ENCODE results near the gene BLM. TPM values are rescaled to one million over a fixed set of nuclear protein-coding genes. Genes with fewer than 3 reads are reported as not detected.

Gene BLM
- total and polyA plus RNA-seq, 7 donors: 0.27 to 15.6 (median 1.7) TPM

DNA sequence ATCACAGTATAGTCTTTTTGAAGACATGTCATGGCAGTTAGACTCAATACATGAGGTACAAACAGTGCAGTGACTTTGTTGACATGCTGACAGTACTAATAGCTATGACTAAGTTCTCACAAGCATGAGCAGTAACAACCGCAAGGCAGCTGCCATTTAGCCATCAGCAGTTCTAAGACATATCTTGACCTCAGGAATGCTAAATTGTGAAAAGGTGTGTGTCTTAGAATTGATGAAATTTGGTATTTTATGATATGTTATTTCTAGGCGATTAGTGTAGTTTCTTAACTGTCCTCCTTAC lies 90.6 kb downstream of the BLM start:
- Histone ChIP-seq H3K4me1 (no peaks in the 10 kb centered on the region), H3K36me3 (ENCODE audit: insufficient read depth in 1 of 2, low read depth in 1 of 2) (no peaks in the 10 kb centered on the region), H3K27ac (no peak overlapping the region), H3K9me3 (no peaks in the 10 kb centered on the region), H3K27me3 (ENCODE audit: insufficient read depth in 3 of 3, low read length in 2 of 3) (no peaks in the 10 kb centered on the region), H3K4me3 (no peak overlapping the region)
- intact Hi-C loops (cut with DNase I): no loop called here
- TF ChIP-seq, protein P1, sequence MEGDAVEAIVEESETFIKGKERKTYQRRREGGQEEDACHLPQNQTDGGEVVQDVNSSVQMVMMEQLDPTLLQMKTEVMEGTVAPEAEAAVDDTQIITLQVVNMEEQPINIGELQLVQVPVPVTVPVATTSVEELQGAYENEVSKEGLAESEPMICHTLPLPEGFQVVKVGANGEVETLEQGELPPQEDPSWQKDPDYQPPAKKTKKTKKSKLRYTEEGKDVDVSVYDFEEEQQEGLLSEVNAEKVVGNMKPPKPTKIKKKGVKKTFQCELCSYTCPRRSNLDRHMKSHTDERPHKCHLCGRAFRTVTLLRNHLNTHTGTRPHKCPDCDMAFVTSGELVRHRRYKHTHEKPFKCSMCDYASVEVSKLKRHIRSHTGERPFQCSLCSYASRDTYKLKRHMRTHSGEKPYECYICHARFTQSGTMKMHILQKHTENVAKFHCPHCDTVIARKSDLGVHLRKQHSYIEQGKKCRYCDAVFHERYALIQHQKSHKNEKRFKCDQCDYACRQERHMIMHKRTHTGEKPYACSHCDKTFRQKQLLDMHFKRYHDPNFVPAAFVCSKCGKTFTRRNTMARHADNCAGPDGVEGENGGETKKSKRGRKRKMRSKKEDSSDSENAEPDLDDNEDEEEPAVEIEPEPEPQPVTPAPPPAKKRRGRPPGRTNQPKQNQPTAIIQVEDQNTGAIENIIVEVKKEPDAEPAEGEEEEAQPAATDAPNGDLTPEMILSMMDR (IDR thresholded peaks at IDR 0.05): no peak
- 92 to 99% (median 97%) methylated on average over 2 of the region's 2 CpGs for WGBS, 3 donors
- ATAC-seq (no peak), DNase-seq (no peak)

- intact Hi-C loops (cut with DNase I): no loop called here
- TF ChIP-seq, protein P1 (IDR thresholded peaks at IDR 0.05): no peak
These were observed 91.5 kb downstream of the BLM start for GRCh38 chr15:90808517-90809235.

GRCh38 chr15:90809536-90809935 lies 92.4 kb downstream of the BLM start:
- intact Hi-C loops (cut with DNase I): no loop called here
- Histone ChIP-seq H3K4me3 (no peak overlapping the region), H3K9me3 (no peaks in the 10 kb centered on the region), H3K27me3 (ENCODE audit: insufficient read depth in 3 of 3, low read length in 2 of 3) (no peaks in the 10 kb centered on the region), H3K36me3 (ENCODE audit: insufficient read depth in 1 of 2, low read depth in 1 of 2) (no peaks in the 10 kb centered on the region), H3K27ac (no peak overlapping the region), H3K4me1 (no peaks in the 10 kb centered on the region)
- TF ChIP-seq, protein P1 (IDR thresholded peaks at IDR 0.05): no peak
- DNase-seq: no peak
- no peak for ATAC-seq
- WGBS, 3 donors: 95 to 99% (median 96%) methylated on average over 4 of the region's 4 CpGs

More at GRCh38 chr15:90808517-90809235, 91.5 kb downstream of the BLM start:
- H3K9me3 ChIP-seq: no peaks in the 10 kb centered on the region
- H3K36me3 ChIP-seq (ENCODE audit: insufficient read depth in 1 of 2, low read depth in 1 of 2): no peaks in the 10 kb centered on the region
- H3K4me3 ChIP-seq: no peak overlapping the region
- ATAC-seq: peak in 2 of 4 donors; percentile 11 to 30
- 82 to 86% (median 84%) methylated on average over 8 of the region's 8 CpGs for WGBS, 3 donors
- no peaks in the 10 kb centered on the region for H3K27me3 ChIP-seq (ENCODE audit: insufficient read depth in 3 of 3, low read length in 2 of 3)
- no peak overlapping the region for H3K27ac ChIP-seq
- H3K4me1 ChIP-seq: no peaks in the 10 kb centered on the region
- DNase-seq: no peak

DNA sequence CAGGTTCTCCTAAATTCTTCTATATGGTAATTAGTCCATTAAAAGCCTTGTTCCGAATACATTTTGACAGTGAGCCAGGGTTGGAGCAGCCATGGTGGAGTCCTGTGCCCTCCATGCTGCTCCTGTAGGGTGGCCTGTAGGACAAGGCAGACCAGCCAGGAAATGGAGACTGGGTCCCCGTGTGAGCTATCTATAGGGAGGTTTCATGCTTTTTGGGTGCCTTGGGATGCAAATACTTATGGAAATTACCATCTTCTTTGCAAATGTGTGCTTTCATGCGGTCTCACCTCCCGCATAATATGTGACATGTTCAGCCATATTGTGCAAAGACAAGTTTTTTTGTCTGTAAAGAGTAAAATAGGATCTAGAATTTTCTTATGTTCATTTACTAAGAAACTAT lies 93.2 kb downstream of the BLM start:
- no peak for ATAC-seq
- H3K27ac ChIP-seq: no peak overlapping the region
- intact Hi-C loops (cut with DNase I): no loop called here

More for the DNA sequence above, 93.2 kb downstream of the BLM start:
- no peaks in the 10 kb centered on the region for H3K27me3 ChIP-seq (ENCODE audit: insufficient read depth in 3 of 3, low read length in 2 of 3)
- WGBS, 3 donors: 88 to 98% (median 96%) methylated on average over 4 of the region's 4 CpGs
- no peak overlapping the region for H3K4me3 ChIP-seq
- TF ChIP-seq, protein P1 (IDR thresholded peaks at IDR 0.05): no peak
- DNase-seq: no peak
- H3K4me1 ChIP-seq: no peaks in the 10 kb centered on the region
- no peaks in the 10 kb centered on the region for H3K9me3 ChIP-seq
- no peaks in the 10 kb centered on the region for H3K36me3 ChIP-seq (ENCODE audit: insufficient read depth in 1 of 2, low read depth in 1 of 2)

Data from psoas muscle (tissue), 8 donors.